ENCODE data around the gene KCTD16. TPM values are rescaled to one million over a fixed set of nuclear protein-coding genes. Genes with fewer than 3 reads are reported as not detected.

Gene KCTD16
- total RNA-seq, 1 donor from 2014 or later, result not detected

DNA sequence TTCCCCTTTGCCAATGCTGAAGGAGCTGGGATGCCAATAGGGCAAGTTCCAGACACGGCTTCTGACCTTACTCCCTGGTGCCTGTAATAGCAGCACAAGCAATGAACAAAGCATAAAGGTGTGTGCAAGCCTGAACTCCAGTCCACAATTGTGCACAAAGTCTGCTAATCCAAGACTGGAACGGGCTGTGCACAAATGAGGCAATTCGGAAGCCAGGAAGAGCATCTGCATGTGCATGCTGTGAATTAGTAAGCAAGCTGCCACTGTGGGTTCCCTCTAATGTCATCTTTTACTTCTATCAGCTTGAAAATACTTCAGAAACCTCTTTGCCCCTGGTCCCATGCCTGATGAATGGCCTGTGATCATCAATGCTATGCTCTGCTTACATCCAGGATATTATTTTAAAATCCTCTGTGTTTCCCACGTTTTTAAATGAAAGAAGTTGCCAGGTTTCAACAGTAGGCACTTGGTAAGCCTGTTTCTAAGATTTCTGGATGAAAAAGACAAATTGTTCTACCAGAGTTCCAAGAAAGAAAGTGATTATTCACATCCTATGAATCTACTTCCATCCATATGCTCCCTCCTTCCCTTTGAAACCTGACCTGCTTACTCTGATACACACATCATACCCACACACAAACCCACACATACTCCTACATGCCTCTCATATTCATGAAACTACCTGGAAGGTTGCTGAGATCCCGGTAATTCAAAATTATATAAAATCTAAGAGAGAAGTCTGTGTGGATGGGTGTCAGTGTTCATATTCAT lies 165.7 kb downstream of the KCTD16 start:
- Mint-ChIP-seq H3K27ac (no peak overlapping the region), H3K4me3 (no peak overlapping the region), H3K4me1 (ENCODE audit: low read depth) (no peaks in the 10 kb centered on the region), H3K36me3 (ENCODE audit: low read depth) (no peaks in the 10 kb centered on the region), H3K9me3 (no peaks in the 10 kb centered on the region), H3K27me3 (ENCODE audit: insufficient read depth) (no peaks in the 10 kb centered on the region)
- no peak for DNase-seq (ENCODE audit: low spot score)
- intact Hi-C loops (cut with micrococcal nuclease), result no loop called here

DNA sequence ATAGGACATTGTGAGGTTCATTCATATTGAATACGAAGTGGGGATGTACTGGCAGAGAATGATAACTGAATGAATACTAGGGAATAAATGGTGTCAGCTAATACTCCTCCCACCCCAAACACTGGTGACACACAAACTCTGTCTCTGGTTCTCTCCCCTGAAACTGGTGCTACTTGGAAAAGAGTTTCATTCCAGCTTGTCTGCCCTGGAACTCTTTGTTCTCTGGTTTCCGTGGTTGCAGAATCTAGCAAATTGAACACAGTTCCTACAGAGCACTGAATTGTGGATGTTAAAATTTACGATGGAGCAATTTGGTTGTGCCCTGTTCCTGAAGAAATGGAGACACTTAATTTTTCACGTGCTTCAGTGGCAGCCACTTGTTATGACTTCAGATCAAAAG lies 181.7 kb downstream of the KCTD16 start:
- Mint-ChIP-seq H3K9me3 (no peaks in the 10 kb centered on the region), H3K4me1 (ENCODE audit: low read depth) (no peaks in the 10 kb centered on the region), H3K27ac (no peak overlapping the region), H3K4me3 (no peak overlapping the region), H3K27me3 (ENCODE audit: insufficient read depth) (peaks cover 1% of the 10 kb centered on the region), H3K36me3 (ENCODE audit: low read depth) (no peaks in the 10 kb centered on the region)
- no peak for DNase-seq (ENCODE audit: low spot score)
- intact Hi-C loops (cut with micrococcal nuclease), result no loop called here

DNA sequence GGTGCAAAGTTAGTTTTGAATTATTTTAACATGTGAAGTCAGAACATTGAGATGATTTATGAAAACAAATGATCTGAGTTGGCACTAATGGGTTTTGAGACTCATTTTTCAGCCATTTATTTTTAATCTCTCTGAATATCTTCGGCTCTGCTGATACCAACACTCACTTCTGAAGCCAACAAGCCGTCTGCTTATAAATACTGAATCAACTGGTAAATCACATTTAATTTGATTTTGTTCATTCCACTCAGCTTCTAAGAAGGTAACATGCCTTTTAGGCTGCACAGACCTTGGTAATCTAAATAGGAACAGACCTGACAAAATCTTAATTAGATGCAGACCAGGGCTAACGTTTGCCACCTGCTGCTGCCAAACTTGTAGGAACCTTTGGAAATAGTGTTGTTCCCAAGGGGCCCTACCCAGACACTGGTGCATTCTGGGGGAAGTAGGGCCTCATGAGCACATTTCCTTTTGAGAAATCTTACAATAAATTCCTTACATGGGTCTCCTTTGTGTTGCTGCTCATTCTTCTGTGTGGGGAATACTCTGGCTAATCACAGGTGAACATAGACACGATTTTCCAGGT lies 182.2 kb downstream of the KCTD16 start:
- H3K4me3 Mint-ChIP-seq, result no peak overlapping the region
- H3K27ac Mint-ChIP-seq, result no peak overlapping the region
- no peaks in the 10 kb centered on the region for H3K9me3 Mint-ChIP-seq
- intact Hi-C loops (cut with micrococcal nuclease), result no loop called here
- no peaks in the 10 kb centered on the region for H3K36me3 Mint-ChIP-seq (ENCODE audit: low read depth)
- no peak for DNase-seq (ENCODE audit: low spot score)
- no peaks in the 10 kb centered on the region for H3K4me1 Mint-ChIP-seq (ENCODE audit: low read depth)
- no peaks in the 10 kb centered on the region for H3K27me3 Mint-ChIP-seq (ENCODE audit: insufficient read depth)

- H3K4me1 Mint-ChIP-seq (ENCODE audit: low read depth), result no peaks in the 10 kb centered on the region
- H3K27me3 Mint-ChIP-seq (ENCODE audit: insufficient read depth), result no peaks in the 10 kb centered on the region
- H3K9me3 Mint-ChIP-seq, result no peaks in the 10 kb centered on the region
- no peak overlapping the region for H3K27ac Mint-ChIP-seq
- no peak for DNase-seq (ENCODE audit: low spot score)
- H3K36me3 Mint-ChIP-seq (ENCODE audit: low read depth), result no peaks in the 10 kb centered on the region
- H3K4me3 Mint-ChIP-seq, result no peak overlapping the region
- intact Hi-C loops (cut with micrococcal nuclease), result no loop called here
These were observed 185.8 kb downstream of the KCTD16 start for GRCh38 chr5:144356489-144356888.

DNA sequence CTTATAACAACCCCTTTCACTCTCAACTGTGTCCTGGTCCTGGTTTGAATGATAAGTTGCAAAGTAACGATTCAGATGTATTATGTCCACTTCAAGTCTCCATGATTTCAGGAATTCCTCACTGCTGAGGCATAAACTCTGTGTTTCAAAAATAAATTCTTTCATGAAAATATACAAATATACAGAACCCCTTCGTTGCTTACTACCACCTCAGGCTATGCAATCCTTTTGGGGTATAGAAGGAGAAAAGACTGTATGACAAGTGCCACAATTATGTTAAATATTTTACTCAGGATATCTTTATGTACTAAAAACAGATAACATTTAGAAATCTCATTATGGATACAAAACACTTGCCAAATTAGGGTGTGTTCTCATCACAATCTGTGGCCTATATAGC lies 190.7 kb downstream of the KCTD16 start:
- no peaks in the 10 kb centered on the region for H3K27me3 Mint-ChIP-seq (ENCODE audit: insufficient read depth)
- no peaks in the 10 kb centered on the region for H3K9me3 Mint-ChIP-seq
- H3K4me1 Mint-ChIP-seq (ENCODE audit: low read depth), result no peaks in the 10 kb centered on the region
- H3K27ac Mint-ChIP-seq, result no peak overlapping the region
- no peak overlapping the region for H3K4me3 Mint-ChIP-seq
- H3K36me3 Mint-ChIP-seq (ENCODE audit: low read depth), result no peaks in the 10 kb centered on the region
- intact Hi-C loops (cut with micrococcal nuclease), result no loop called here
- DNase-seq (ENCODE audit: low spot score), result no peak

DNA sequence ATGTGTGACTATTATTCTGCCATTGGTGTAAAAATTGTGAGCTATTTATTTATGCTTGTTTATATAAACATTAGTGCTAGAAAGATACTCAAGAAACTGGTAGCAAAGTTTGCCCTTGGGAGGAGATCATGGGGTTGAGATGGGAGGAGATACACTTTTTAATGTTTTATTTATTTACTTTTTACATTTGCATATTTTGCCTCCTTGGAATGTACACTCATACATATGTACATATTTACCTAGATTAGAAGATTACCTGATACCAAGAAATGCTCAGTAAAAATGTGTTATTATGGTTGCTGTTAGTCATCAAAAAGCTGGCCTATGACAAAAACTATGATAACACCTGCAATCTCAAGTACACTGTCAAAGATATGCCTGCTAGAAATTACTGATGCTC lies 195.2 kb downstream of the KCTD16 start:
- Mint-ChIP-seq H3K4me1 (ENCODE audit: low read depth) (no peaks in the 10 kb centered on the region), H3K36me3 (ENCODE audit: low read depth) (no peaks in the 10 kb centered on the region), H3K27ac (no peak overlapping the region), H3K4me3 (no peak overlapping the region), H3K9me3 (no peaks in the 10 kb centered on the region), H3K27me3 (ENCODE audit: insufficient read depth) (no peaks in the 10 kb centered on the region)
- intact Hi-C loops (cut with micrococcal nuclease), result no loop called here
- DNase-seq (ENCODE audit: low spot score), result no peak

DNA sequence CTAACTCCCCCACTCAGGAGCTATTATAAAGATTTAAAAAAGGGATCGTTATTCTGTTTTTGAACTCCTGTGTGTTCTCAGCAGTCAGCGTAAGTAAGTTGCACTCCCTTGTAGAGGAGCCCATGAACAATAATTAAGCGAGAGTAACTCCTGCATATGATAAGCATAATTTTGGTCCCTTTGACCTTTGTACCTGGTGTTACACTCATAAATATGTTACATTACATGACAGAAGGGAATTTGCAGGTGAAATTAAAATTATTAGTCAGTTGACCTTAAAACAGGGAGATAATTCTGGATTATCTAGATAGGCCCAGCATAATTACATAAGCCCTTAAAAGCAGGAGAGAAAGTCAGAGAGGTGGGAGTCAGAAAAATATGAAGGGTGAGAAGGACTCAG lies 197.3 kb downstream of the KCTD16 start:
- DNase-seq (ENCODE audit: low spot score), result no peak
- Mint-ChIP-seq H3K27ac (no peak overlapping the region), H3K9me3 (no peaks in the 10 kb centered on the region), H3K4me3 (no peak overlapping the region), H3K36me3 (ENCODE audit: low read depth) (no peaks in the 10 kb centered on the region), H3K4me1 (ENCODE audit: low read depth) (no peaks in the 10 kb centered on the region), H3K27me3 (ENCODE audit: insufficient read depth) (no peaks in the 10 kb centered on the region)
- intact Hi-C loops (cut with micrococcal nuclease), result no loop called here

DNA sequence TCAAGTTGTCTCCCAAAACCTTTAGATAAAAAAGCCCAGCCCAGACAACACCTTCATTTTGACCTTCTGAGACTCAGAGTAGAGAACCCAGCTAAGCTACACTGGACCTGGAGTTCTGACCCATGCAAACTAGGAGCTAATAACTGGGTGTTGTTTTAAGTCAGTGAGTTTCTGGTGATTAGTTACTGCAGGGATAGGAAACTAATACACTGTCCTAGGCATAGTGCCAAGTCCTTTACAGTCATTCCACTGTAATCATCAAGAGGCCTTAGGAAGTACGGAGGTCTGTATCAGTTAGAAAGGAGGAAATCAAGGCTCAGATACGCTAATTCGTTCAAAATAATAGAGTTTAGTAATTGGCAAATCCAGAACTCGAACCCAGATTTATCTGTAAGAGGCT lies 197.9 kb downstream of the KCTD16 start:
- intact Hi-C loops (cut with micrococcal nuclease), result no loop called here
- Mint-ChIP-seq H3K36me3 (ENCODE audit: low read depth) (no peaks in the 10 kb centered on the region), H3K9me3 (no peaks in the 10 kb centered on the region)

GRCh38 chr5:144369006-144369405 lies 198.3 kb downstream of the KCTD16 start:
- Mint-ChIP-seq H3K9me3 (no peaks in the 10 kb centered on the region), H3K36me3 (ENCODE audit: low read depth) (no peaks in the 10 kb centered on the region), H3K4me1 (ENCODE audit: low read depth) (no peaks in the 10 kb centered on the region), H3K27me3 (ENCODE audit: insufficient read depth) (no peaks in the 10 kb centered on the region), H3K27ac (no peak overlapping the region), H3K4me3 (no peak overlapping the region)
- DNase-seq (ENCODE audit: low spot score), result no peak
- intact Hi-C loops (cut with micrococcal nuclease), result no loop called here

More for the DNA sequence above, 197.9 kb downstream of the KCTD16 start:
- DNase-seq (ENCODE audit: low spot score), result no peak
- no peaks in the 10 kb centered on the region for H3K27me3 Mint-ChIP-seq (ENCODE audit: insufficient read depth)
- H3K4me1 Mint-ChIP-seq (ENCODE audit: low read depth), result no peaks in the 10 kb centered on the region
- no peak overlapping the region for H3K4me3 Mint-ChIP-seq
- no peak overlapping the region for H3K27ac Mint-ChIP-seq

DNA sequence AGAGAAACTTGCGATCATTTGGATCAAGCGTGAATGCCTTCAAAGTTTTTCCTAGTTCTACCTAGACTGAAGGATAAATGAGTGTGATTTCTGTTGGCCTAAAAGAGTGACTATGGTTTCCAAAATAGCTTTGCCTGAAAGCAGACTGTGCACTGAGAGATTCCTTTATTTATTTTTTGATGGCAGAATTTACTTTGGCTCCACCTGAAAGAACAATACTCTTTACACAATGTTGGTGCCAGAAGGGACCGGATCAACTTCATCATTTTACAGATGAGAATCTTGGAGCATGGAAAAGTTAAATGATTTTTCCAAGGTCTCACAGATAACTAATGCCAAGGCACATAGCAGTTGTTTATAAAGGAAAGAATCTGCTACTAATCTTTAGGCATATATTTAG lies 199.6 kb downstream of the KCTD16 start:
- no peak for DNase-seq (ENCODE audit: low spot score)
- no peaks in the 10 kb centered on the region for H3K9me3 Mint-ChIP-seq

DNA sequence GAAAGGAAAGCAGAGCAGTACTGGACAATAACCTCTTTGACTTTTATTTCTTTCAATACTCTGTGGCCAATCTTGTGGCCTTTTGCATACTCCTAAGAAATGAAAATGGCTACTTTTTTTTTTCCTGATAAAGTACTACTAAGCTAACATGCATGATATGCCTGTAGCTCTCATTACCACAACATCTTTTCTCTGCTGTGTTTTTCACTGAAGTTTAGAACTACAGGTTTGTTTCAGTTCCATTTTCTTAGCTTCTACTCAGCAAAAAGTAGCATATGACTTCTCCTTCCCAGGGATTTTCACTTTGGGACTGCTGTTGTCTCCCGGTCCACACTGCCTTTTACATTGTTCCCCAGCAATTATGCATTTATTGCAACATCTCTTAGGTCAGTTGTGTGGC lies 204.0 kb downstream of the KCTD16 start:
- Mint-ChIP-seq H3K27me3 (ENCODE audit: insufficient read depth) (no peaks in the 10 kb centered on the region), H3K9me3 (no peaks in the 10 kb centered on the region), H3K4me3 (no peak overlapping the region), H3K4me1 (ENCODE audit: low read depth) (no peaks in the 10 kb centered on the region), H3K36me3 (ENCODE audit: low read depth) (no peaks in the 10 kb centered on the region), H3K27ac (no peak overlapping the region)
- intact Hi-C loops (cut with micrococcal nuclease), result no loop called here
- DNase-seq (ENCODE audit: low spot score), result no peak

More for the DNA sequence above, 199.6 kb downstream of the KCTD16 start:
- Mint-ChIP-seq H3K4me3 (no peak overlapping the region), H3K27ac (no peak overlapping the region), H3K36me3 (ENCODE audit: low read depth) (no peaks in the 10 kb centered on the region), H3K4me1 (ENCODE audit: low read depth) (no peaks in the 10 kb centered on the region), H3K27me3 (ENCODE audit: insufficient read depth) (no peaks in the 10 kb centered on the region)
- intact Hi-C loops (cut with micrococcal nuclease), result no loop called here

DNA sequence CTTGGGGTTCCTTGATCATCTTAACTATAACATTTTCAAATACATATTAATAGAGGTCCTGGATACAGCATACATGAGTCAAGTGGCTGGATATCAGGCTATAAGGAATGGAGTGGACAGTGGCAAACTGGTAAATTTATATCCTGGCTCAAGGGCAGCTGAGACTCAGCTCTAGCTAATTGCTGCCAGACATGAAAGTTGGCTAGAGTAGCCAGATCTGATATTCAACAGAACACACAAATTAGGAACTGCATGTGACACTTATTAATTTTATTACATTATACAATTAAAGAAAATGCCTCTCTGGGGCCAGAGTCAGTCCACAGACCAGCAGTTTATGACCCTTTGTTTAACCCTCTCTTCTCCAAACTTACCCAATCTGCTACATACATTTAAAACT lies 206.5 kb downstream of the KCTD16 start:
- H3K4me3 Mint-ChIP-seq, result no peak overlapping the region

DNA sequence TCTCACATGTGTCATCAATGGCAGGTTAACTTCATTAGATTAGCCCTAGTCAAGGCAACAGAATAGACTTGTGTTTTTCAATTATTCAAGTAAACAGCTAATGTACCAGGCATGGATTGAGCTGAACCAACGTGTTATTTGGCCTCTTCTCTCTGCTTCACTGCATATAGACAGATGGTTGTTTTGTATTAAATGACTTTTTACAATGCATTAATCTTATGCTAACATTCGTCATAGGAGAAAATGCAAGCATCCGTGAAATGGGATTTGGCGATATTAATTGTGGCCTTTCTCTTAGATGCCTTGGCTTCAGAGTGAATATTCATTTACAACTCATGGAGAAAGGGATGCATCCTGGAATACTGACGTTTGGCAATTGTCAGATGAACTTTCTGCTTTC lies 208.0 kb downstream of the KCTD16 start:
- Mint-ChIP-seq H3K36me3 (ENCODE audit: low read depth) (no peaks in the 10 kb centered on the region), H3K4me3 (no peak overlapping the region), H3K4me1 (ENCODE audit: low read depth) (no peaks in the 10 kb centered on the region), H3K27me3 (ENCODE audit: insufficient read depth) (no peaks in the 10 kb centered on the region), H3K27ac (no peak overlapping the region), H3K9me3 (peaks cover 4% of the 10 kb centered on the region)
- intact Hi-C loops (cut with micrococcal nuclease), result no loop called here
- no peak for DNase-seq (ENCODE audit: low spot score)

More for the DNA sequence above, 206.5 kb downstream of the KCTD16 start:
- no peak for DNase-seq (ENCODE audit: low spot score)
- Mint-ChIP-seq H3K9me3 (peaks cover 4% of the 10 kb centered on the region), H3K4me1 (ENCODE audit: low read depth) (no peaks in the 10 kb centered on the region), H3K36me3 (ENCODE audit: low read depth) (no peaks in the 10 kb centered on the region), H3K27ac (no peak overlapping the region), H3K27me3 (ENCODE audit: insufficient read depth) (no peaks in the 10 kb centered on the region)
- intact Hi-C loops (cut with micrococcal nuclease), result no loop called here
